GM20000 (cell line): ENCODE results near the gene CCDC102B.

Source experiments
- DNase-seq: peaks from one replicate; pipeline ENCODE4 v3.0.0; 2012; ENCODE audit warnings: low spot score
- TF ChIP-seq, protein P1 (sequence below): IDR thresholded peaks from 2 replicates; pipeline ENCODE4 v1.5.1; 2012; ENCODE audit warnings: mild to moderate bottlenecking, control low read depth; ENCODE audit errors: extremely low read depth, missing control alignments

CCDC102B gene

DNA sequence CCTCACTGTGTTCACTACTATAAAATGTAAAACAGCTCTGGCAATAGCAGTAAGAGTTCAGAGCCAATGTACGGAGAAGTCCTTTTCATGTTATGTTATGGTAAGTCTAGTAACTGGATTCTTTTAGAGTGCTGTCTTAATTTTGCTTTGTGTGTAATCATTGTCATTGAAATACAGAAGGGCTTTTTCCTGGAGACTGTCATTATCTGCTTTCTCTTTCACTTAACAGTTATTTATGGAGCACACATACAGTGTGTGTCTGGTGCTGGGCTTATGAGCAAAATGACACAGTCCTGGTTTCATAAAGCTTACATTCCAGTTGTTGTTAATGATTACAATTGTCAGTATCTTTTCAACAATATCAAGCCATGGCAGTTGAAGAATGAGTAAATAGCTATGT is 95.5 kb downstream of the CCDC102B start:
- no peak for DNase-seq
- TF ChIP-seq, protein P1, sequence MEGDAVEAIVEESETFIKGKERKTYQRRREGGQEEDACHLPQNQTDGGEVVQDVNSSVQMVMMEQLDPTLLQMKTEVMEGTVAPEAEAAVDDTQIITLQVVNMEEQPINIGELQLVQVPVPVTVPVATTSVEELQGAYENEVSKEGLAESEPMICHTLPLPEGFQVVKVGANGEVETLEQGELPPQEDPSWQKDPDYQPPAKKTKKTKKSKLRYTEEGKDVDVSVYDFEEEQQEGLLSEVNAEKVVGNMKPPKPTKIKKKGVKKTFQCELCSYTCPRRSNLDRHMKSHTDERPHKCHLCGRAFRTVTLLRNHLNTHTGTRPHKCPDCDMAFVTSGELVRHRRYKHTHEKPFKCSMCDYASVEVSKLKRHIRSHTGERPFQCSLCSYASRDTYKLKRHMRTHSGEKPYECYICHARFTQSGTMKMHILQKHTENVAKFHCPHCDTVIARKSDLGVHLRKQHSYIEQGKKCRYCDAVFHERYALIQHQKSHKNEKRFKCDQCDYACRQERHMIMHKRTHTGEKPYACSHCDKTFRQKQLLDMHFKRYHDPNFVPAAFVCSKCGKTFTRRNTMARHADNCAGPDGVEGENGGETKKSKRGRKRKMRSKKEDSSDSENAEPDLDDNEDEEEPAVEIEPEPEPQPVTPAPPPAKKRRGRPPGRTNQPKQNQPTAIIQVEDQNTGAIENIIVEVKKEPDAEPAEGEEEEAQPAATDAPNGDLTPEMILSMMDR = no peak

GRCh38 chr18:68897286-68897685 is 99.4 kb downstream of the CCDC102B start:
- TF ChIP-seq, protein P1 = no peak
- no peak for DNase-seq

DNA sequence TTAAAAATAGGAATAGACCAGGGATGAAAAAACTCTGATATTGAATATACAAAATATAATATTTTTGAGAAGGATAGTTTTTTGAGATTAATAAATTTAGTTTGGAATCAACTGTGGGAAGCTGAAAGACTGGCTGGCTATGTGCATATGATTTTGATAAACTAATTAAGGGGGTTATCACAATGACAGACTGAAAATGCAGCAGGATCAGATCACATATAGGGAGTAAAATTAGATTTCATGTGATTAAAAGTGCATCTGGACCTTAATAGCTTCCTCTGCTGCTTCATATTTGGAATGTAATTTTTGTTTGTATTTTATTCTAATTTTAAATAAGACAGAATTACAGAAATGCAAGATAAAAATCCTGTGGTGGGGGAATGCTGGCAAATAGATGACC is 111.7 kb downstream of the CCDC102B start:
- no peak for DNase-seq
- TF ChIP-seq, protein P1 = no peak

DNA sequence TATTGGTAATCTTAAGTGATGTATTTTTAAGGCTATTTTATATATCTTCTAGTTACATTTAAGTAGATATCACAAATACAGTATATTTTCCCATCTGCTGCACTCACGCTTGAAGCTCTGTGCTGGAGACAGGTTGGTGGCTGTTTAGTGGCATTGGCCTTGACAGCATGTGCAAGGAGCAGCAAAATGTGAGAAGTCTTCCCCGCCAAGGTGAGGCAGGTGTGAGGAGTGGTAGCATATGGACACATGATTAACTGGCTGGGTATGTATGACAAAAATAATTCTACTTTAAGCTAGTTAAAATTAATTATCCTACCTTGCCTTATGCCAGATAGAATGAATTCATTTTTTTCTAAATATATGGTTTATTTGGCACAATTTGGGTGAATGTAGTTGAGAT is 117.2 kb downstream of the CCDC102B start:
- no peak for DNase-seq
- TF ChIP-seq, protein P1 = no peak

DNA sequence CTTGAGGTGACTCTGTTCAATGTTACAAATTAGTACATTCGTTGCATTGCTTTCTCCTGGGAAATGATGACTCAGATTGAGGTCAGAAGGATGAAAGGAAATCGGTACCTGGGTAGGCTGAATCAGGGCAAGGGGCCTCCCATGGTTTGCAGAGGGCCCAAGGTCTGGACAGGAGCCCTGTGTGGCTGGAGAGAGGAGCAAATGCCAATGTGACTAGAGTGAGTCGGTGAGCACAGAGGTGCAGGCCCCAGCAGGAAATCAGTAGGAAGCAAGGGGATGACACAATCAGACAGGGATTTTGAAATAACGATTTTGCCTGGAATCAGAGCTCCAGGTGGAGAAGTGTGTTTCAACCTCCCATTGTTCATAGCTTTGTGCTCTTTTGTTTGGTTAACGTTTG is 118.9 kb downstream of the CCDC102B start:
- DNase-seq = no peak
- TF ChIP-seq, protein P1 = no peak

DNA sequence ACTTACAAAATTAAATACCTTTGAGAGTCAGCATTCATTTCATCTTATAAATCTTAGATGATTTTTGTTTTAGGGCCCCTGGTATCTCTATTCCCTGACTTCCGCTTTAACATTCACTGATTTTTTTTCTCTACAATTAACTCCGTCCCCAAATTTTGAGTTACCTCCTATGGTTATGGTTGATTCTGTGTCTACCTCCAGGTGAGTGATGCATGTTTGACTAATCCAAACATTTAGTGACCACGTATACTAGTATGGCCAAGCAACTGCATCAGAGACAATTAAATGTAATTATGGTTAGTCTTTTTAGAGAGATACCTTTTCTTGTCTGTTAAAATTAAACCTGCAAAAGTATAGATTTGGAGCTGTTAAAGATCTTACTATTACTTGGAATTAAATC is 120.3 kb downstream of the CCDC102B start:
- TF ChIP-seq, protein P1 = no peak
- DNase-seq = no peak

- TF ChIP-seq, protein P1 = no peak
- DNase-seq = no peak
These were observed 122.0 kb downstream of the CCDC102B start for GRCh38 chr18:68919900-68920299.

- TF ChIP-seq, protein P1 = no peak
- no peak for DNase-seq
These were observed 124.5 kb downstream of the CCDC102B start for GRCh38 chr18:68922392-68922791.
